ENCODE measurements around the gene DLGAP1. TPM values are rescaled to one million over a fixed set of nuclear protein-coding genes. Genes with fewer than 3 reads are reported as not detected.
A peak's percentile ranks its signal among the peaks of the same experiment; 100 is the strongest.

DLGAP1 gene
- total and polyA plus RNA-seq, 2 of the 13 experiments (the other 11 are each of a cell fraction or from before 2014, with no cell fraction given), result 0.01 TPM; not detected in 1

GRCh38 chr18:3663870-3664512, 791.1 kb downstream of the DLGAP1 start (continued):
- TF ChIP-seq, protein P1, sequence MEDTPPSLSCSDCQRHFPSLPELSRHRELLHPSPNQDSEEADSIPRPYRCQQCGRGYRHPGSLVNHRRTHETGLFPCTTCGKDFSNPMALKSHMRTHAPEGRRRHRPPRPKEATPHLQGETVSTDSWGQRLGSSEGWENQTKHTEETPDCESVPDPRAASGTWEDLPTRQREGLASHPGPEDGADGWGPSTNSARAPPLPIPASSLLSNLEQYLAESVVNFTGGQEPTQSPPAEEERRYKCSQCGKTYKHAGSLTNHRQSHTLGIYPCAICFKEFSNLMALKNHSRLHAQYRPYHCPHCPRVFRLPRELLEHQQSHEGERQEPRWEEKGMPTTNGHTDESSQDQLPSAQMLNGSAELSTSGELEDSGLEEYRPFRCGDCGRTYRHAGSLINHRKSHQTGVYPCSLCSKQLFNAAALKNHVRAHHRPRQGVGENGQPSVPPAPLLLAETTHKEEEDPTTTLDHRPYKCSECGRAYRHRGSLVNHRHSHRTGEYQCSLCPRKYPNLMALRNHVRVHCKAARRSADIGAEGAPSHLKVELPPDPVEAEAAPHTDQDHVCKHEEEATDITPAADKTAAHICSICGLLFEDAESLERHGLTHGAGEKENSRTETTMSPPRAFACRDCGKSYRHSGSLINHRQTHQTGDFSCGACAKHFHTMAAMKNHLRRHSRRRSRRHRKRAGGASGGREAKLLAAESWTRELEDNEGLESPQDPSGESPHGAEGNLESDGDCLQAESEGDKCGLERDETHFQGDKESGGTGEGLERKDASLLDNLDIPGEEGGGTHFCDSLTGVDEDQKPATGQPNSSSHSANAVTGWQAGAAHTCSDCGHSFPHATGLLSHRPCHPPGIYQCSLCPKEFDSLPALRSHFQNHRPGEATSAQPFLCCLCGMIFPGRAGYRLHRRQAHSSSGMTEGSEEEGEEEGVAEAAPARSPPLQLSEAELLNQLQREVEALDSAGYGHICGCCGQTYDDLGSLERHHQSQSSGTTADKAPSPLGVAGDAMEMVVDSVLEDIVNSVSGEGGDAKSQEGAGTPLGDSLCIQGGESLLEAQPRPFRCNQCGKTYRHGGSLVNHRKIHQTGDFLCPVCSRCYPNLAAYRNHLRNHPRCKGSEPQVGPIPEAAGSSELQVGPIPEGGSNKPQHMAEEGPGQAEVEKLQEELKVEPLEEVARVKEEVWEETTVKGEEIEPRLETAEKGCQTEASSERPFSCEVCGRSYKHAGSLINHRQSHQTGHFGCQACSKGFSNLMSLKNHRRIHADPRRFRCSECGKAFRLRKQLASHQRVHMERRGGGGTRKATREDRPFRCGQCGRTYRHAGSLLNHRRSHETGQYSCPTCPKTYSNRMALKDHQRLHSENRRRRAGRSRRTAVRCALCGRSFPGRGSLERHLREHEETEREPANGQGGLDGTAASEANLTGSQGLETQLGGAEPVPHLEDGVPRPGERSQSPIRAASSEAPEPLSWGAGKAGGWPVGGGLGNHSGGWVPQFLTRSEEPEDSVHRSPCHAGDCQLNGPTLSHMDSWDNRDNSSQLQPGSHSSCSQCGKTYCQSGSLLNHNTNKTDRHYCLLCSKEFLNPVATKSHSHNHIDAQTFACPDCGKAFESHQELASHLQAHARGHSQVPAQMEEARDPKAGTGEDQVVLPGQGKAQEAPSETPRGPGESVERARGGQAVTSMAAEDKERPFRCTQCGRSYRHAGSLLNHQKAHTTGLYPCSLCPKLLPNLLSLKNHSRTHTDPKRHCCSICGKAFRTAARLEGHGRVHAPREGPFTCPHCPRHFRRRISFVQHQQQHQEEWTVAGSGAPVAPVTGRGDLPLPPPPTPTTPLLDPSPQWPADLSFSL (CRISPR knock-in tag; IDR thresholded peaks at IDR 0.05), result peak; percentile 53; the same call in 1 of the 2 replicates
- TF ChIP-seq, protein P2, sequence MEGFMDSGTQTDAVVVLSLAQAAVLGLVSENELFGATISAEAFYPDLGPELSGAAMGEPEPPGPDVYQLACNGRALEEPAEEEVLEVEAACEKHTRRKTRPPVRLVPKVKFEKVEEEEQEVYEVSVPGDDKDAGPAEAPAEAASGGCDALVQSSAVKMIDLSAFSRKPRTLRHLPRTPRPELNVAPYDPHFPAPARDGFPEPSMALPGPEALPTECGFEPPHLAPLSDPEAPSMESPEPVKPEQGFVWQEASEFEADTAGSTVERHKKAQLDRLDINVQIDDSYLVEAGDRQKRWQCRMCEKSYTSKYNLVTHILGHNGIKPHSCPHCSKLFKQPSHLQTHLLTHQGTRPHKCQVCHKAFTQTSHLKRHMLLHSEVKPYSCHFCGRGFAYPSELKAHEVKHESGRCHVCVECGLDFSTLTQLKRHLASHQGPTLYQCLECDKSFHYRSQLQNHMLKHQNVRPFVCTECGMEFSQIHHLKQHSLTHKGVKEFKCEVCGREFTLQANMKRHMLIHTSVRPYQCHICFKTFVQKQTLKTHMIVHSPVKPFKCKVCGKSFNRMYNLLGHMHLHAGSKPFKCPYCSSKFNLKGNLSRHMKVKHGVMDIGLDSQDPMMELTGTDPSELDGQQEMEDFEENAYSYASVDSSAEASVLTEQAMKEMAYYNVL (CRISPR knock-in tag; IDR thresholded peaks at IDR 0.05; ENCODE audit: borderline replicate concordance), result 0 out of 2 replicates have a peak, but pooled peaks have one; percentile 12
- TF ChIP-seq ZNF17 (CRISPR knock-in tag; IDR thresholded peaks at IDR 0.05), result 0 out of 2 replicates have a peak, but pooled peaks have one; percentile 61
- 0 out of 2 replicates have a peak, but pooled peaks have one; percentile 19 for TF ChIP-seq NCOR1 (IDR thresholded peaks at IDR 0.05; ENCODE audit: borderline replicate concordance, low read length)
- TF ChIP-seq POGZ (CRISPR knock-in tag; IDR thresholded peaks at IDR 0.05), result 0 out of 2 replicates have a peak, but pooled peaks have one; percentile 18
- 0 out of 2 replicates have a peak, but pooled peaks have one; percentile 1 for TF ChIP-seq ZC3H4 (CRISPR knock-in tag; IDR thresholded peaks at IDR 0.05; ENCODE audit: borderline replicate concordance)
- no peak for TF ChIP-seq HMGXB3 (CRISPR knock-in tag; IDR thresholded peaks at IDR 0.05; ENCODE audit: borderline replicate concordance)
- no peak for TF ChIP-seq EEA1 (CRISPR knock-in tag; IDR thresholded peaks at IDR 0.05; ENCODE audit: borderline replicate concordance)
- TF ChIP-seq BRCA1 (CRISPR knock-in tag; IDR thresholded peaks at IDR 0.05), result no peak
- TF ChIP-seq GTF3A (CRISPR knock-in tag; conservative IDR thresholded peaks at IDR 0.05), result no peak
- no peak for TF ChIP-seq FOXA1 (IDR thresholded peaks at IDR 0.05)
- TF ChIP-seq FOXA1 (CRISPR knock-in tag; IDR thresholded peaks at IDR 0.05), result no peak
- TF ChIP-seq HNF4G (IDR thresholded peaks at IDR 0.05; ENCODE audit: borderline replicate concordance, low read depth, low read length), result peak; percentile 73
- TF ChIP-seq HNF4G (CRISPR knock-in tag; IDR thresholded peaks at IDR 0.05; ENCODE audit: borderline replicate concordance, low read depth), result no peak
- peak; percentile 93 for TF ChIP-seq ZNF331 (CRISPR knock-in tag; IDR thresholded peaks at IDR 0.05)

Measured in HepG2 (cell line).